GM18499 (cell line): ENCODE results near the gene NFIX.
"Not testable (repeated sequence)": the region's sequence is repeated elsewhere in the genome, so short reads cannot be mapped to it uniquely, and the experiment has no call there.

Experiments
- ATAC-seq: cut with Tn5 transposase; IDR thresholded peaks from one replicate; pipeline ENCODE4 v1.9.1; 2021; ENCODE audit warnings: moderate number of reproducible peaks; ENCODE audit not compliant: insufficient read depth, unreplicated experiment

The NFIX gene

DNA sequence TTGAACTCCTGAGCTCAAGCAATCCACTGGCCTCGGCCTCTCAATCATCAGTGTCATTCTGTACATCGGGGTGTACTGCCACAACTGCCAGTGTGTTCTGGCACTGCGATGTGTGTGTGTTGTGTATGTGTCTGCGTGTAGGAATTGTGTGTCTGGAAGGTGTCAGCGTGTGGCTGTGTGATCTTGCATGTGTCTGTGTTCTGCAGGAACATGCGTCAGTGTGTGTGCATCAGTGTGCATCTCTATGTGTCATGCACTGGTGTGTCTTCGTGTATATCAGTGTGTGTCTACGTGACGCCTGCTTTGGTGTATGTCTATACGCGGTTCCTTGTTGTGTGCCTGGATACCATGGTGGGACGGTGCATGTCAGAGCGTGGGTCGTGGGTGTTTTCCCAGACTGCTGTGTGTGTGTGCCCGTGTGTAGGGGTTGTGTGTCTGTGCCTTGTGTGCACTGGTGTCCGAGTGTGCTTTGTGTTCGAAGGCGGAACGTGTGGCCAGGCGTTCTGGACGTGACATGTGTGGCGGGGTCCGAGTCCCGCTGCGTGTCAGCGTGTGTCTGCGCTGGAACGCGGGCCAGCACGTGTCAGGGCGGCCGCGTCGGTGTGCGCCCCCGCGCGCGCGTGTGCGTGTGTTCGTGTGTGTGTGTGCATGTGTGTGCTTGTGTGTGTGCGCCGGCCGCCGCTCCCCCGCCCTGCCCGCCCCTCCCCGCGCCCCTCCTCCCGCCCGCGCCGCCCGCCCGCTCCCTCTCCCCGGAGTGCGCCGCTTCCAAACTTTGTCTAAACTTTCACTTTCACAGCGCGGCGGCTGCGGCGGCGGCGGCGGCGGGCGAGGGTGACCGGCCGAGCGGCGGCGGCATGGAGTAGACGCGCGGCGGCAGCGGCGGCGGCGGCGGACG, at the start of gene NFIX:
NFIX (plus strand) TSS at position 775 of the 895 bp plus-strand sequence. CDS start 363 bp downstream, outside the sequence.
- ATAC-seq = no peak

DNA sequence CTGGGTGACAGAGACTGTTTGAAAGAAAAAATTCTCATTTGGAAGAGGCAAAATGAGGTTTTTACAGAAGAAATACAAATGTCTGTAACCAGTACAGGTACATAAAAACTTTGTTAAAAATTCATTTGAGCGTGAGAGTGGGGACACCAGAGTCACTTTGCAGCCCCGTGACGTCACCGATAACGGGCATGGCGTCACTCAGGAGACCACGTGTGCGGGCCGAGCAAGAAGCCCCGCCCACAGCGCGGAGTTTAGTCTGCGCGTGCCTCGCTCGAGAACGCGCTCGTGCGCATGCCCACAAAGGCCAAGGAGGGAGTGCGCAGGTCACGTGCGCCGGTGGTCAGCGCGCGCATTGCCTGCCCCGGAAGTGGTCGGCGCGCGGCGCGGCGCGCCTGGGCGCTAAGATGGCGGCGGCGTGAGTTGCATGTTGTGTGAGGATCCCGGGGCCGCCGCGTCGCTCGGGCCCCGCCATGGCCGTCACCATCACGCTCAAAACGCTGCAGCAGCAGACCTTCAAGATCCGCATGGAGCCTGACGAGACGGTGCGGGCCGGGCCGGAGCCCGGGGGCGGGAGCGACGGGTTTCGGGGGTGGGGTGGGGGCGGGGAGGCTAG, 49.7 kb upstream of the NFIX start, which contains the start of gene RAD23A:
RAD23A (plus strand) TSS at position 384 of the 613 bp plus-strand sequence; CDS start at position 471, 87 bp downstream.
- peak; percentile 57 for ATAC-seq

DNA sequence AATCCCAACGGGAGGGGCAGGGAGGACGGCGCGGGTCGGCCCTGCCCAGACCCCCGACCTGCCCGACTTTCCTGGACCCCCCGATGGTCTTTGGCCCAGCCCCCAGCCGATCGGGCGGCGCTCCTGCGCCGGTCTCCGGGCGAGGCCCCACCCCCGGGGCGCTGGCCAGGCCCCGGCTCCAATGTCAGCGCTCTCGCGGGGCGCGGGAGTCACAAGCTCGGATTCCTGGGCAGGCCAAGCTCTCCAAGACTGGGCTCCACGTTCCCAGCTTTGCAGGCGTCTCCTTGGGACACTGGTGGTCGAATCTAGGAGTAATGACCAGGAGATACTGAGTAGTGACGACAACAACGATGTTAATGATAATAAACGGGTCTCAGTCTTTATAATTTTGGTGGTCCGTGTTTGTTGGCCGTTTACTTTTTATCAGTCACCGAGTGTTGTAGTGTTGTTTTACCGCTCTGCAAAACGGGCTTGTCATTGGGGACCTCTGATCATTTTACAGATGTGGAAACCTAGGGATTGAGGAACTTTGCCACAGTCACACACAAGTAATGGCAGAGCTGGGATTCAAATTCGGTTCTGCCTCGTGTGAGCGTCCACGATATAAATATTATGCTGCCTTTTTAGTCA, 49.1 kb upstream of the NFIX start:
- no peak for ATAC-seq

DNA sequence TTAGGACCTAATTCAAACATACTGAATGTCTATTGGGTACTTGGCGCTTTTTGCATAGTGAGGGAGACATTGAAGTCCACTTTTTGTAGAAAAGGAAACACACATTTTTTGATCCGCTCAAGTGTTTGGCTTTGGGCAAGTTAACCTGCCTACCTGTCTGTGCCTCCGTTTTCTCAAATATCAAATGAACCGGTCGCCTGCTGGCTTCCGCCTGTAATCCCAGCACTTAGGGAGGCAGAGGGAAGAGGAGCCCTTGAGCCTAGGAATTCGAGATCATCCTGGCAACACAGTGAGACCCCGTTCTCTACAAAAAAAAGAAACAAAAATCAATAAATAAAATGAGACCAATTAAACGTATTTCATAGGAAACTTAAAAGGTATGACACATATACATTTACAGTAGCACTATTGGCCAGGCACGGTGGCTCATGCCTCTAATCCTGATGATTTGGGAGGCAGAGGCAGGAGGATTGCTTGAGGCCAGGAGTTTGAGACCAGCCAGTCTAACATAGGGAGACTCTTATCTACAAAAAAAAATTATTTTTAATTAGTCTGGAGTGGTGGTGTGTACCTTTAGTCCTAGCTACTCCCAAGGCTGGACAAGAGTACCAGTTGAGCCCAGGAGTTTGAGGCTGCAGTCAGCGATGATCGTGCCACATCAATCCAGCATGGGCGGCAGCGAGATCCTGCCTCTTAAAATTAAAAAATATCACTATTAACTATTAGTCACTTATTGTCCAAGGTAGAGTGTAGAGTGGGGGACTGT, 48.4 kb upstream of the NFIX start:
- no peak for ATAC-seq

DNA sequence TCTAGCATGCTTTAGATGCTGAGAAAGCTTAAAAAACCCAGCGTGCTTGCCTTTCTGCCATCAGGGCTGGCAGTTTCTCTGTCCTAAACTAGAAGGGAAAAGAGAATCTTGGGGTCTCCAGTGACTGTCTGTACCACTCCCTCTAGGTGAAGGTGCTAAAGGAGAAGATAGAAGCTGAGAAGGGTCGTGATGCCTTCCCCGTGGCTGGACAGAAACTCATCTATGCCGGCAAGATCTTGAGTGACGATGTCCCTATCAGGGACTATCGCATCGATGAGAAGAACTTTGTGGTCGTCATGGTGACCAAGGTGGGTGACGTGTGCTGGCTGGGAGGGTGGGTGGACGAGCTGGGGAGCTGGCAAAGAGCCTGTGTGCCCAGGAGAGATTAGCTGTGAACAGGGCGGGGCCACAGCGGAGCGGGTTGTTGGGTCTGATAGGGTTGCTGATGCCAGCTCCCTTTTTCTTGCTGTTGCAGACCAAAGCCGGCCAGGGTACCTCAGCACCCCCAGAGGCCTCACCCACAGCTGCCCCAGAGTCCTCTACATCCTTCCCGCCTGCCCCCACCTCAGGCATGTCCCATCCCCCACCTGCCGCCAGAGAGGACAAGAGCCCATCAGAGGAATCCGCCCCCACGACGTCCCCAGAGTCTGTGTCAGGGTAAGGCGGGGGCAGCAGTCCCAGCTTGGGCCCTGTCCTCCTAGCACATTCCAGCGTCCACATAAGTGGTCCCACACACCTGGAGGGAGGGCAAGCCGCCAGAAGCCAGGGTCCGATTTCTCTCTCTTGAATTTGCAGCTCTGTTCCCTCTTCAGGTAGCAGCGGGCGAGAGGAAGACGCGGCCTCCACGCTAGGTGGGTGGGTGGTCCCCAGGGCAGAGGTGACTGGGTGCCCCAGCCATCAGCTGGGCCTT, 47.3 kb upstream of the NFIX start:
- ATAC-seq = no peak

DNA sequence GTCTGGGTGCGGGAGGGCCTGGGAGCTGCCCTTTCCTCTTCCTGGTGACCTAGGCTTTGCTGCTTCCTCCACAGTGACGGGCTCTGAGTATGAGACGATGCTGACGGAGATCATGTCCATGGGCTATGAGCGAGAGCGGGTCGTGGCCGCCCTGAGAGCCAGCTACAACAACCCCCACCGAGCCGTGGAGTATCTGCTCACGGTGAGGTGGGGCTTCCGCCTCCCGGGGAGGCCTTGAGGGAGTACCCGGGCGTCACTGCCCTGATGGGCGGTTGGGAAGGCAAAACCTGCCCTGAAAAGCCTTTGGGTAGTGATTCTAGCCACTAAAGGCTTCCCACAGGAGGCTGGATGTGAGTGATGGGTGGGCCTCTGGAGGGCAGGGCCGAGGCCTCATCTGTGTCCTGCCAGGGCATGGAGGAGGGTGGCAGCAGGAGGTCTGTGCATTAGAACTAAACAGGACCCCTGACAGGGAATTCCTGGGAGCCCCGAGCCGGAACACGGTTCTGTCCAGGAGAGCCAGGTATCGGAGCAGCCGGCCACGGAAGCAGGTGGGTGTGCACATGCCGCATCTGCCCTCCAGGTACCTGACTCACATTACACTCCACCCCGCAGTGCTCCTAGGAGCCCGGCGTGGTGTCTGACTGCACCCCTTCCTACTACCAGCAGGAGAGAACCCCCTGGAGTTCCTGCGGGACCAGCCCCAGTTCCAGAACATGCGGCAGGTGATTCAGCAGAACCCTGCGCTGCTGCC, 46.5 kb upstream of the NFIX start:
- ATAC-seq = no peak

DNA sequence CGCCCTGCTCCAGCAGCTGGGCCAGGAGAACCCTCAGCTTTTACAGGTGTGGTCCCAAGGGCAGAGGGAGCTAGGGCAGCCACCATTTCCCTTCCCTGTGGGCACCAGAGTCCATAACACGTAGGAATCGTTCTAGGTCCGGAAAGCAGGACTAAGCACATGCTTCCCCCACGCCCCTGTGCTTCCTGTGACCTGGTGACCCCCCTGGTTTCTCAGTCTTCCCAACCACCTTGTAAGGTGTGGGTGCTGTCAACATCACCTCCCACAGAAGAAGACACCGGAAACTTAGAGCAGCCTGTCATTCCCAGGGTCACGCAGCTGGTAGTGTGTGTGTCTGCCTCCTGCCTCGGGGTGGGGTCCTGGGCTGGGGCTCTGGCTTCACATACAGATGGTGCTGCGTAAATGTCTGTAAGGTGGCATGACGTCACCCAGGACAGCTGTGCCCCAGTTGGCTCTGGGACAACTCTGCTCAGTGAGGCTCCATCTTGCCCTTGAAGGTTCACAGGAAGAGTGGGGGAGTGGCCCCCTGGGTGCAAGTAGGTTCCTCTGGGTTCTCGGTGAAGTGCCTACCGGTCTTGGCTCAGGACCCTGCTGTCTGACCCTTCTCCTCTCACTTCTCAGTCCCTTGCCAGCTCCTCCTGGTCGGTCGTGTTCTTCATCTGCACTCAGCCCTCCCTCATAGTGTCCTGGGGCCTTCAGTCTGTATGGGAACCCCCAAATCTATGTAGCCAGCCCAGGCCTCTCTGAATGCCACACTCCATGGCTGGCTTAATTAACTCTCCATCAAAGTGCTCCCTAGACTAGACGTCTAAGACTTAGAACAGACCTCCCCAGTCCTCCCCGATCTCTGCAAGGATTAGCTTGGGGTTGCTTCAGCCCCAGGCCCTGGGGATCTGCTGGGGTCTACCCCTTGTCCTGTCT, 45.7 kb upstream of the NFIX start:
- ATAC-seq = no peak

DNA sequence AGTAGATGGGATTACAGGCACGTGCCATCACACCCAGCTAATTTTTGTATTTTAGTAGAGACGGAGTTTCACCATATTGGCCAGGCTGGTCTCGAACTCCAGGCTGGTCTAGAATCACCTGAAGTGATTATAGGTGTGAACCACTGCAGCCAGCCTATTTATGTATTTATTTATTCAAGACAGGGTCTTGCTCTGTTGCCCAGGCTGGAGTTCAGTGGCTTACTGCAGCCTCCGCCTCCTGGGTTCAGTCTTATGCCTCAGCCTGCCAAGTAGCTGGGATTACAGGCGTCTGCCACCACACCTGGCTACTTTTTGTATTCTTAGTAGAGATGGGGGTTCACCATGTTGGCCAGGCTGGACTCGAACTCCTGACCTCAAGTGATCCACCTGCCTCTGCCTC, 43.2 kb upstream of the NFIX start:
- not testable (repeated sequence) for ATAC-seq

DNA sequence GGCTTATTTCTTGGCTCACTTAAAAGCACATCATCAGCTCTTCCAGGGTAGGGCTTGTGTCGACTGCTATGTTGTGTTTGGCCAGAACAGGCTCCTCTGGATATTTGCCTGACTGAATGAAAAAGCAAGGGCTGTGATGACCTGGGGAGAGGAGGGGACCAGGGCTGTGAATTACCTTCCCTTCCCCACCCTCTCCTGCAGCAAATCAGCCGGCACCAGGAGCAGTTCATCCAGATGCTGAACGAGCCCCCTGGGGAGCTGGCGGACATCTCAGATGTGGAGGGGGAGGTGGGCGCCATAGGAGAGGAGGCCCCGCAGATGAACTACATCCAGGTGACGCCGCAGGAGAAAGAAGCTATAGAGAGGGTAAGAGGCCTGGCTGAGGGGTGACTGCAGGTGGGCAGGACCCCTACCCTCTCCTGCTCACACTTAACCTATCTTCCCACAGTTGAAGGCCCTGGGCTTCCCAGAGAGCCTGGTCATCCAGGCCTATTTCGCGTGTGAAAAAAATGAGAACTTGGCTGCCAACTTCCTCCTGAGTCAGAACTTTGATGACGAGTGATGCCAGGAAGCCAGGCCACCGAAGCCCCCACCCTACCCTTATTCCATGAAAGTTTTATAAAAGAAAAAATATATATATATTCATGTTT, 42.7 kb upstream of the NFIX start:
- no peak for ATAC-seq

DNA sequence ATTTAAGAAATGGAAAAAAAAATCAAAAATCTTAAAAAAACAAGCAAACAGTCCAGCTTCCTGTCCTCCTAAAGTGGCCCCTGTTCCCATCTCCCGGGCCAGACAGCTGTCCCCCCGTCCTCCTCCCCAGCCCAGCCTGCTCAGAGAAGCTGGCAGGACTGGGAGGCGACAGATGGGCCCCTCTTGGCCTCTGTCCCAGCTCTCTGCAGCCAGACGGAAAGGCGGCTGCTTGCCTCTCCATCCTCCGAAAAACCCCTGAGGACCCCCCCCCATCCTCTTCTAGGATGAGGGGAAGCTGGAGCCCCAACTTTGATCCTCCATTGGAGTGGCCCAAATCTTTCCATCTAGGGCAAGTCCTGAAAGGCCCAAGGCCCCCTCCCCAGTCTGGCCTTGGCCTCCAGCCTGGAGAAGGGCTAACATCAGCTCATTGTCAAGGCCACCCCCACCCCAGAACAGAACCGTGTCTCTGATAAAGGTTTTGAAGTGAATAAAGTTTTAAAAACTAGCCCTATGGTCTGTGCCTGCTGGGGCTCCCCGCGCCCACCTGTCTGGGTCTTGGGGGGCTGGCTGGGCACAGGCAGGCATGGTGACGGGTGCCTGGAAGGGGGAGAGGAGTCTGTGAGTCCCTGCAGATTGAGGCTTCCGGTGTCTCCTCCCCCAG, 42.0 kb upstream of the NFIX start:
- ATAC-seq = no peak

DNA sequence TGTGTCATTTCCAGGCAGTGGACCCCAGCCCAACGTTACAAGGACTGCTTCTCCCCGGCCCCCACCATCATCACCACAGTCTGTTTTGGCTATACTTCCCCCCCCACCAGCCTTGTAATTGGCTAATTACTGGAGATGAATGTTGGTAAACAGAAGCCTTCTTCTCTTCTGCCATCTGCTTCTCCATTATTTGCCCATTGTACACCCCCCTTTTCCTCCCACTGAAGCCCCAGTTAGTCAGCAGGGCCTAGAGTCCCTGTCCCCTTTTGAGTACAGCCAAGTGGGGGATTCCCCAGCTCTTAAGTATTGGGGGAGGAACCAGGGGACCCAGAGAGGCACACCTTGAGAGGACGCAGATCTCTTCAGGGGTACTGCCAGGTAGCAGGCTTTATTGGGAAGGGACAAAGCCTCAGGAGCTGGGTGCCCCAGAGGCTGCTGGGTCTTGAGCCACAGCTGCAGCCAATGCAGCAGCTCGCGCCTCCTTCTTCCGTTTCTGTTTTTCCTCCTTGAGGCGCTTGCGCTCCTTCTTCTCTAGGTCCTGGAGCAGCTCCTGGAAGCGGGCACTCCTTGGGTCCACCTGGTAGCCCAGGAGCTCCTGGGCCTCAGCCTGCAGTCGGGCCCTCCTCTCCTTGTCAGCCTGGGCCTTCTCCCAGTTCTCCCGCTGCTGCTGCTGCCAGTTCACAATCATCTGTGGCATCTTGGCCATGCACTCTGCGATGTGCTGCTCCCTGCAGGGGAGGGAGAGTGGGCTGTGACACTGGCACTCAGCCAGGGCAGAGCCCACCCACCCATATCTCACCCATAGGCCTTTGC, 41.3 kb upstream of the NFIX start:
- ATAC-seq = no peak

DNA sequence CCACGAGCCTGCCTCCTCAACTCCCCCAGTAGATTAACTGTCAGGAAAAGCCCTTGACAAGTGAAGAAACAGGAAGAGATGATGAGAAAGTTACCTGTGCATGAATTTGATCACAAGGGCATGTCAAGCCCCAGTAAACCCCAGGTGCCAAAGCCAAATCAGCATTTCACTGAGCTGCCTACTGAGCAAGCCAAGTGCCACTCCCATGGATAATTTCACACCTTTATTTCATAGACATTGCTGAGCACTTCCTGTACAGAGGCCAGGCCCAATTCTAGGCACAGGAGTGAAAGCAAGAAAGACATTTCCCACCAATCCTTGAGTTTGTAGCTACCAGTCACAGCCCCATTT, 40.7 kb upstream of the NFIX start:
- ATAC-seq = no peak

DNA sequence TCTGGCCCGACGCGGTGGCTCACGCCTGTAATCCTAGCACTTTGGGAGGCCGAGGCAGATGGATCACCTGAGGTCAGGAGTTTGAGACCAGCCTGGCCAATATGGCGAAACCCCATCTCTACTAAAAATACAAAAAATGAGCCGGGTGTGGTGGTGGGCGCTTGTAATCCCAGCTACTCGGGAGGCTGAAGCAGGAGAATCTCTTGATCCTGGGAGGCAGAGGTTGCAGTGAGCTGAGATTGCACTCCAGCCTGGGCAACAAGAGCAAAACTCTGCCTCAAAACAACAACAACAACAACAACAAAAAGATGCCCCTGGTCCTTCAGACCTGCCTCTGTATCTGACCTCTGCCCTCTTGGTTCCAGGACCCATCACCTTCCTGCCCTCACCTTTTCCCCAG, 39.7 kb upstream of the NFIX start:
- not testable (repeated sequence) for ATAC-seq

DNA sequence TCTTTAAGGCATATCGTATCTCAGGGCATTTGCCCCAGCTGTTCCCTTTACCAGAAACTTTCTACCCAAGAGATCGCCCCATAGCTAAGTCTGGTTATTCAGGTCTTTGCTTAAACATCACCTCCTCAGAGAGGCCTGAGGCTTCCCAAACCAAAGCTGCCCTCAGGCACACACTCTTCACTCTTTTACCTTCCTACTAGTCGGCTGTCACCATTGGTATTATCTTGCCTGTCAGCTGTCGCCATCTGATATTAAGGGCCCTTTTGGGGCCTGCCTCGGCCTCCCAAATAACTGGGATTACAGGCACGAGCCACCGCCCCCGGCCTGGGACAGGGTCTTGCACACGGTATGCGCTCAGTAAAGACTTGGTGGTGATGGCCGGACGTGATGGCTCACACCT, 39.3 kb upstream of the NFIX start:
- ATAC-seq = no peak

DNA sequence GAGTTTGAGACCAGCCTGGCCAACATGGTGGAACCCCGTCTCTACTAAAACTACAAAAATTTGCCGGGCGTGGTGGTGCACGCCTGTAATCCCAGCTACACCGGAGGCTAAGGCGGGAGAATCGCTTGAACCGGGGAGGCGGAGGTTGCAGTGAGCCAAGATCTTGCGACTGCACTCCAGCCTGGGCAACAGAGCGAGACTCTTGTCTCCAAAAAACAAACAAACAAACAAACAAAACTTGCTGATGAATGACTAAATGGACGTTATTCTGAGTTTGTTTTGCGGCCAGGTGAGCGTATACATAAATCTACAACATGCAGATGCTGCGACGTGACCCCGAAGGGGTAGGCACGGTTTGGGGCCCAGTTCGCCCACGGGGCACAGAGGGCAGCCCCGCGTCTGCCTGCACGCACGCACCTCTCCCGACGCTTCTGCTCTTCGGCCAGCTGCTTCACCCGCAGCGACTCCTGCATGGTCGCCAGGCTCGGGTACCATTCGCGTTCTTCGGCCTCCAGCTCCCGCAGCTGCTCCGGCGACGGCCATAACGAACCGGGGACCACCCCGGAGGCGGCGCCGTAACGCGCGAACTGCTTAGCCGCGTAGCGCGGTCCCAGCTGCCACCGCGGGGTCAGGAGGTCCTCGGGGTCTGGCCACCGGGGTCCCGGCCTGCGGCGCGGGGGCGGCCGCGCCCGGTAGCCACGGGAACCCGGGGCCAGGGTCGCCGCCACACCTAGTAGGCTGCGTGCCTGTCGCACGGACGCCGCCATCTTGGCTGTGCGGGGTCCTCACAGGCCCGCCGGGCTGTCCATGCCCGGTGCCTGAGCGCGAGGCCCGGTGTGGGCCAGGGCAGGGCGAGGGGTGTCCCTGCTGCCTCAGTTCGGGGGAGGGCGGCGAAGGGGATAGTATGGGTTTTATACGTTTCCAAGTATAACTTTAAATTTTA, 38.6 kb upstream of the NFIX start, which contains the start of gene GADD45GIP1:
GADD45GIP1 (minus strand) TSS at position 778 of the 943 bp plus-strand sequence; CDS start at position 767, 11 bp downstream.
- no peak for ATAC-seq
